ENCODE data around the gene KBTBD13. TPM values are rescaled to one million over a fixed set of nuclear protein-coding genes. Genes with fewer than 3 reads are reported as not detected.

KBTBD13 gene
- not detected for total RNA-seq (2021; ENCODE audit: unreplicated experiment)
- polyA plus RNA-seq (2012; ENCODE audit: insufficient read length), result not detected
- Bru-seq, nascent RNA, result not detected
- not detected for BruChase-seq, experiment 1, labeled RNA remaining after a 2-hour chase
- not detected for BruChase-seq, experiment 2, labeled RNA remaining after a 6-hour chase
- long read RNA-seq, result 0 reads

DNA sequence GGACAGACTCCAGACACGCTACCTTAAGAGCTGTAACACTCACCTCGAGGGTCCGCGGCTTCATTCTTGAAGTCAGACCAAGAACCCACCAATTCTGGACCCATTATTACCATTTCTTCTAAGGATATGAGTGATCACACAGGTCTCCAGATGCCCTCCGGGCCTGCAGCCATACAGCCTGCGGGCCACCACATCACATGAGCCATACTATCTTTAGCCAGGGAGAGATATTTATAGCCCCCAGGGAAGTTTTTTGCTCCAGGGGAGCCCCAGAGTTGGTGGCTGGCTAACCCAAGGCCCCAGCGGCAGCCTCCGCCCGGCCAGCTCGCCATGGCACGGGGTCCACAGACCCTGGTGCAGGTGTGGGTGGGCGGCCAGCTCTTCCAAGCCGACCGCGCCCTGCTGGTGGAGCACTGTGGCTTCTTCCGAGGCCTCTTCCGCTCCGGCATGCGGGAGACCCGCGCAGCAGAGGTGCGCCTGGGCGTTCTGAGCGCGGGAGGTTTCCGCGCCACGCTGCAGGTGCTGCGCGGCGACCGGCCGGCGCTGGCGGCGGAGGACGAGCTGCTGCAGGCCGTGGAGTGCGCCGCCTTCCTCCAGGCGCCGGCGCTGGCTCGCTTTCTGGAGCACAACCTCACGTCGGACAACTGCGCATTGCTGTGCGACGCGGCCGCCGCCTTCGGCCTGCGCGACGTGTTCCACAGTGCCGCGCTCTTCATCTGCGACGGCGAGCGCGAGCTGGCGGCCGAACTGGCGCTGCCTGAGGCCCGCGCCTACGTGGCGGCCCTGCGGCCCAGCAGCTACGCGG, at the start of gene KBTBD13:
Gene KBTBD13 (plus strand): TSS at position 261 of the 805 bp plus-strand sequence. CDS start 70 bp downstream, at position 331.
- BruUV-seq (replicated peaks), result no TSS peak
- ChIA-PET CTCF (interaction anchor here (0.7 to 1.7 kb wide), 2 partner anchors 10 to 198 kb away, joined by 3 to 4 read pairs; no protein-coding TSS in a partner anchor), POLR2A (no interaction called here)
- DNase-seq (ENCODE audit: low read depth, low spot score) (no peak), ATAC-seq (no peak)
- Histone ChIP-seq H3K27ac (ENCODE audit: low read length) (no peak within 1 kb of the TSS), H3K9me3 (ENCODE audit: control insufficient read depth, insufficient read depth, low read depth, low read length) (no peaks in the 10 kb centered on the region), H3K4me1 (ENCODE audit: control insufficient read depth, insufficient read depth, low read length) (no peaks in the 10 kb centered on the region; the same call in 1 of the 2 replicates), H3K36me3 (ENCODE audit: control insufficient read depth, insufficient read depth, low read length) (no peaks in the 10 kb centered on the region), H3K4me3 (ENCODE audit: low read depth in 2 of 2, low read length in 2 of 2) (no peak within 1 kb of the TSS), H3K27me3 (ENCODE audit: control insufficient read depth, insufficient read depth, low read length) (no peaks in the 10 kb centered on the region; the same call in 1 of the 2 replicates)
- in situ Hi-C loops (cut with HindIII; ENCODE audit: low pct_unique_long_range_greater_than_20kb, low sequenced_read_pairs) (no loop called here), intact Hi-C loops (cut with micrococcal nuclease; ENCODE audit: unreplicated experiment) (loop anchor here (1.0 kb wide), 1 partner anchor 8 kb away; no protein-coding TSS in a partner anchor)
- TF ChIP-seq SIN3A (IDR thresholded peaks at IDR 0.05; ENCODE audit: borderline replicate concordance, insufficient read depth, low read depth, low read length) (no peak), POLR2AphosphoS5 (IDR thresholded peaks at IDR 0.05; ENCODE audit: low read depth, low read length) (no peak), TCF7L2 (IDR thresholded peaks at IDR 0.05; ENCODE audit: low read depth, low read length) (no peak), CTCF (IDR thresholded peaks at IDR 0.05) (no peak)
- TF ChIP-seq, protein P1, sequence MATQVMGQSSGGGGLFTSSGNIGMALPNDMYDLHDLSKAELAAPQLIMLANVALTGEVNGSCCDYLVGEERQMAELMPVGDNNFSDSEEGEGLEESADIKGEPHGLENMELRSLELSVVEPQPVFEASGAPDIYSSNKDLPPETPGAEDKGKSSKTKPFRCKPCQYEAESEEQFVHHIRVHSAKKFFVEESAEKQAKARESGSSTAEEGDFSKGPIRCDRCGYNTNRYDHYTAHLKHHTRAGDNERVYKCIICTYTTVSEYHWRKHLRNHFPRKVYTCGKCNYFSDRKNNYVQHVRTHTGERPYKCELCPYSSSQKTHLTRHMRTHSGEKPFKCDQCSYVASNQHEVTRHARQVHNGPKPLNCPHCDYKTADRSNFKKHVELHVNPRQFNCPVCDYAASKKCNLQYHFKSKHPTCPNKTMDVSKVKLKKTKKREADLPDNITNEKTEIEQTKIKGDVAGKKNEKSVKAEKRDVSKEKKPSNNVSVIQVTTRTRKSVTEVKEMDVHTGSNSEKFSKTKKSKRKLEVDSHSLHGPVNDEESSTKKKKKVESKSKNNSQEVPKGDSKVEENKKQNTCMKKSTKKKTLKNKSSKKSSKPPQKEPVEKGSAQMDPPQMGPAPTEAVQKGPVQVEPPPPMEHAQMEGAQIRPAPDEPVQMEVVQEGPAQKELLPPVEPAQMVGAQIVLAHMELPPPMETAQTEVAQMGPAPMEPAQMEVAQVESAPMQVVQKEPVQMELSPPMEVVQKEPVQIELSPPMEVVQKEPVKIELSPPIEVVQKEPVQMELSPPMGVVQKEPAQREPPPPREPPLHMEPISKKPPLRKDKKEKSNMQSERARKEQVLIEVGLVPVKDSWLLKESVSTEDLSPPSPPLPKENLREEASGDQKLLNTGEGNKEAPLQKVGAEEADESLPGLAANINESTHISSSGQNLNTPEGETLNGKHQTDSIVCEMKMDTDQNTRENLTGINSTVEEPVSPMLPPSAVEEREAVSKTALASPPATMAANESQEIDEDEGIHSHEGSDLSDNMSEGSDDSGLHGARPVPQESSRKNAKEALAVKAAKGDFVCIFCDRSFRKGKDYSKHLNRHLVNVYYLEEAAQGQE (IDR thresholded peaks at IDR 0.05; ENCODE audit: insufficient read depth in 1 of 2, low read depth in 2 of 2, low read length in 1 of 2), result no peak

DNA sequence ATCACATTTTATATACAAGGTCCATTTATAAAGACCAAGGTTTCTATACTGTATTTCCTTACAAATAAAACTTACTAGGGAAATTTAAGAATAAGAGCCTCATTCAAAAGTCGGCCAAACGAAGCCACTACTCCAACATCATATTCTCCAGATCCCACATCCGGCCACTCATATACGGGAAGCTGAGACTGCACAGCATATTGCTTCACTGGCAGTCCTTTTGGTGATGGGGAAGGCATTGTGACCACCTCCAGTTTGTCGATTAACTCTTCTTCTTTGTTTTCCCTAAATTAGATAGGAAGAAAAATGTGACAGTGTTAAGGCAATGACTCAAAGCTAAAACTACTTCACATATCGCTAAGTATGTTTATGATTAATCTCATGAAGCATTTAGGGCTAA, 49.8 kb upstream of the KBTBD13 start:
- peaks cover 9% of the 10 kb centered on the region for H3K4me1 ChIP-seq (ENCODE audit: control insufficient read depth, insufficient read depth, low read length)
- in situ Hi-C loops (cut with HindIII; ENCODE audit: low pct_unique_long_range_greater_than_20kb, low sequenced_read_pairs) (no loop called here), intact Hi-C loops (cut with micrococcal nuclease; ENCODE audit: unreplicated experiment) (no loop called here)
- ChIA-PET CTCF (interaction anchor here (0.6 to 0.7 kb wide), 2 partner anchors 28 to 52 kb away, joined by 4 to 5 read pairs; no protein-coding TSS in a partner anchor), POLR2A (no interaction called here)
- TF ChIP-seq CTCF (IDR thresholded peaks at IDR 0.05), result no peak
- TF ChIP-seq POLR2AphosphoS5 (IDR thresholded peaks at IDR 0.05; ENCODE audit: low read depth, low read length), result no peak
- TF ChIP-seq SIN3A (IDR thresholded peaks at IDR 0.05; ENCODE audit: borderline replicate concordance, insufficient read depth, low read depth, low read length), result no peak
- TF ChIP-seq TCF7L2 (IDR thresholded peaks at IDR 0.05; ENCODE audit: low read depth, low read length), result no peak
- TF ChIP-seq, protein P1 (IDR thresholded peaks at IDR 0.05; ENCODE audit: insufficient read depth in 1 of 2, low read depth in 2 of 2, low read length in 1 of 2), result no peak
- ATAC-seq (no peak), DNase-seq (ENCODE audit: low read depth, low spot score) (no peak)
- no peak overlapping the region for H3K27ac ChIP-seq (ENCODE audit: low read length)
- H3K4me3 ChIP-seq (ENCODE audit: low read depth in 2 of 2, low read length in 2 of 2), result no peak overlapping the region
- no peaks in the 10 kb centered on the region for H3K27me3 ChIP-seq (ENCODE audit: control insufficient read depth, insufficient read depth, low read length)
- H3K36me3 ChIP-seq (ENCODE audit: control insufficient read depth, insufficient read depth, low read length), result peaks cover 6% of the 10 kb centered on the region
- BruUV-seq (replicated peaks), result no TSS peak
- H3K9me3 ChIP-seq (ENCODE audit: control insufficient read depth, insufficient read depth, low read depth, low read length), result no peaks in the 10 kb centered on the region

Measured in Panc1 (cell line).